IMR-90 (cell line): Measurements from ENCODE around the gene LMLN. TPM values are rescaled to one million over a fixed set of nuclear protein-coding genes. Genes with fewer than 3 reads are reported as not detected.
A peak's percentile ranks its signal among the peaks of the same experiment; 100 is the strongest.

Source experiments
- ATAC-seq: fragments of 200-7000 bp; cut with Tn5 transposase; 2 replicates; pipeline ENCODE4 v1.9.1; 2020; ENCODE audit warnings: low read depth, mild to moderate bottlenecking, moderate library complexity
- BruUV-seq: library from RNA; stranded (reverse); fragments of 400-500 nt; replicated peaks from 2 replicates; lab custom pipeline; 2021; lab: Mats Ljungman, UMichigan
- CTCF ChIA-PET: fragments of 300-600 bp; formaldehyde crosslinking; extraction: SDS; loops from one replicate; lab custom pipeline; 2021; ENCODE audit warnings: antibody characterized with exemption; lab: Yijun Ruan, JAX
- POLR2A ChIA-PET: fragments of 300-600 bp; sonication (Branson Sonifier 250); formaldehyde crosslinking; loops from one replicate; lab custom pipeline; 2022; ENCODE audit warnings: antibody characterized with exemption; ENCODE audit not compliant: unreplicated experiment; lab: Charles Lee
- DNase-seq: peaks from one replicate; pipeline ENCODE4 v3.0.0; 2013
- H2AFZ ChIP-seq: replicated peaks from 2 replicates; pipeline ENCODE3; 2013; ENCODE audit warnings: low read length, mild to moderate bottlenecking; ENCODE audit not compliant: poor library complexity
- H2AK5ac ChIP-seq: 2 replicates; pipeline ENCODE4 v1.6.1; 2013; ENCODE audit warnings: low read depth, low read length, inconsistent platforms
- H2AK9ac ChIP-seq: replicated peaks from 2 replicates; pipeline ENCODE3; 2013; ENCODE audit warnings: mild to moderate bottlenecking, low read depth, low read length, moderate library complexity; ENCODE audit not compliant: poor library complexity
- H2BK120ac ChIP-seq: 2 replicates; pipeline ENCODE4 v1.6.1; 2013; ENCODE audit warnings: low read depth, low read length, inconsistent platforms
- H2BK15ac ChIP-seq: 3 replicates; pipeline ENCODE4 v1.6.1; 2013; ENCODE audit warnings: low read depth, low read length, inconsistent platforms
- H2BK20ac ChIP-seq: 2 replicates; pipeline ENCODE4 v1.6.1; 2013; ENCODE audit warnings: low read depth, mild to moderate bottlenecking, inconsistent platforms, low read length, moderate library complexity
- H2BK5ac ChIP-seq: 2 replicates; pipeline ENCODE4 v1.6.1; 2013; ENCODE audit warnings: mild to moderate bottlenecking, low read depth, low read length, inconsistent platforms; ENCODE audit not compliant: poor library complexity, severe bottlenecking
- H3K14ac ChIP-seq: replicated peaks from 2 replicates; pipeline ENCODE4 v1.6.1; 2013; ENCODE audit warnings: low read depth, low read length, inconsistent platforms
- H3K18ac ChIP-seq: 2 replicates; pipeline ENCODE4 v1.6.1; 2013; ENCODE audit warnings: low read depth, low read length, control low read depth
- H3K23ac ChIP-seq: 2 replicates; pipeline ENCODE4 v1.6.1; 2013; ENCODE audit warnings: low read depth, low read length, inconsistent platforms
- H3K27ac ChIP-seq: 2 replicates; pipeline ENCODE4 v1.5.1; 2013; ENCODE audit warnings: mild to moderate bottlenecking, control low read depth, low read length; ENCODE audit not compliant: insufficient read depth
- H3K27me3 ChIP-seq: 2 replicates; pipeline ENCODE4 v1.6.1; 2013; ENCODE audit warnings: low read length; ENCODE audit not compliant: control insufficient read depth, insufficient read depth
- H3K36me3 ChIP-seq: 2 replicates; pipeline ENCODE4 v1.6.1; 2013; ENCODE audit warnings: low read length, mixed read lengths; ENCODE audit not compliant: control insufficient read depth, insufficient read depth
- H3K4ac ChIP-seq: 2 replicates; pipeline ENCODE4 v1.6.1; 2013; ENCODE audit warnings: low read depth, low read length, inconsistent platforms
- H3K4me1 ChIP-seq: 2 replicates; pipeline ENCODE4 v1.6.1; 2013; ENCODE audit warnings: low read length, mixed read lengths; ENCODE audit not compliant: control insufficient read depth, insufficient read depth
- H3K4me2 ChIP-seq: 2 replicates; pipeline ENCODE4 v1.6.1; 2013; ENCODE audit warnings: low read depth, mild to moderate bottlenecking, control low read depth, low read length, moderate library complexity
- H3K4me3 ChIP-seq: 2 replicates; pipeline ENCODE4 v1.5.1; 2013; ENCODE audit warnings: low read depth, mild to moderate bottlenecking, control low read depth, low read length, moderate library complexity; ENCODE audit not compliant: insufficient read depth
- H3K56ac ChIP-seq: 2 replicates; pipeline ENCODE4 v1.6.1; 2013; ENCODE audit warnings: low read length, inconsistent platforms; ENCODE audit not compliant: insufficient read depth; ENCODE audit errors: extremely low read depth
- H3K79me1 ChIP-seq, 2 experiments: 2 replicates each; pipeline ENCODE4 v1.6.1; 2013; ENCODE audit warnings: low read length in 2 of 2, inconsistent platforms in 1 of 2, low read depth in 1 of 2
- H3K9ac ChIP-seq: 2 replicates; pipeline ENCODE4 v1.6.1; 2013; ENCODE audit warnings: low read depth, low read length, control low read depth
- H3K9me1 ChIP-seq: 2 replicates; pipeline ENCODE4 v1.6.1; 2013; ENCODE audit warnings: low read length, inconsistent platforms; ENCODE audit not compliant: insufficient read depth
- H3K9me3 ChIP-seq: 2 replicates; pipeline ENCODE4 v1.6.1; 2013; ENCODE audit warnings: low read length; ENCODE audit not compliant: control insufficient read depth, insufficient read depth
- H4K20me1 ChIP-seq: 2 replicates; pipeline ENCODE4 v1.6.1; 2013; ENCODE audit warnings: low read length, inconsistent platforms; ENCODE audit not compliant: insufficient read depth
- H4K5ac ChIP-seq: 2 replicates; pipeline ENCODE4 v1.6.1; 2013; ENCODE audit warnings: mild to moderate bottlenecking, low read depth, low read length, control low read depth
- H4K8ac ChIP-seq, 2 experiments: 2 replicates each; pipeline ENCODE4 v1.6.1; 2013; ENCODE audit warnings: low read depth in 2 of 2, low read length in 2 of 2, control low read depth in 1 of 2, inconsistent platforms in 1 of 2
- H4K91ac ChIP-seq: 2 replicates; pipeline ENCODE4 v1.6.1; 2013; ENCODE audit warnings: low read depth, low read length, inconsistent platforms; ENCODE audit not compliant: insufficient read depth
- BHLHE40 ChIP-seq: fragments of 150-350 bp; IDR thresholded peaks from 2 replicates; pipeline ENCODE4 v1.6.1; 2016; ENCODE audit warnings: mild to moderate bottlenecking, low read depth, low read length
- CTCF ChIP-seq: conservative IDR thresholded peaks from 2 replicates; pipeline ENCODE4 v1.5.1; 2012; ENCODE audit warnings: mild to moderate bottlenecking, low read depth, low read length, improper control_type of control experiment
- ELK1 ChIP-seq: fragments of 150-350 bp; IDR thresholded peaks from 2 replicates; pipeline ENCODE4 v1.6.1; 2016; ENCODE audit warnings: low read depth, mild to moderate bottlenecking, low read length, moderate library complexity, borderline replicate concordance
- MAFK ChIP-seq: IDR thresholded peaks from 2 replicates; pipeline ENCODE4 v1.6.1; 2012; ENCODE audit warnings: low read depth, low read length, improper control_type of control experiment
- MXI1 ChIP-seq: IDR thresholded peaks from 2 replicates; pipeline ENCODE4 v1.6.1; 2012; ENCODE audit warnings: low read depth, mild to moderate bottlenecking, low read length, moderate library complexity, borderline replicate concordance
- NFE2L2 ChIP-seq: fragments of 150-350 bp; IDR thresholded peaks from 2 replicates; pipeline ENCODE4 v1.6.1; 2016; ENCODE audit warnings: low read depth, mild to moderate bottlenecking, low read length
- POLR2A ChIP-seq: IDR thresholded peaks from 2 replicates; pipeline ENCODE4 v1.6.1; 2012; ENCODE audit warnings: mild to moderate bottlenecking, low read depth, low read length
- RCOR1 ChIP-seq: IDR thresholded peaks from 2 replicates; pipeline ENCODE4 v1.6.1; 2012; ENCODE audit warnings: mild to moderate bottlenecking, low read length, improper control_type of control experiment; ENCODE audit not compliant: insufficient replicate concordance
- SMC3 ChIP-seq: fragments of 150-350 bp; IDR thresholded peaks from 2 replicates; pipeline ENCODE4 v1.6.1; 2016; ENCODE audit warnings: low read depth, mild to moderate bottlenecking, antibody characterized with exemption, low read length, moderate library complexity
- USF2 ChIP-seq: fragments of 150-350 bp; IDR thresholded peaks from 2 replicates; pipeline ENCODE4 v1.6.1; 2017; ENCODE audit warnings: mild to moderate bottlenecking, antibody characterized with exemption, low read length, low read depth
- WGBS, 2 experiments: methylation state at CpG; one replicate each; pipeline versions ENCODE4 v1.1.5 to v1.1.7; 2013; ENCODE audit warnings: missing lambda C conversion rate in 2 of 2; ENCODE audit not compliant: insufficient read length in 1 of 2; ENCODE audit errors: extremely low coverage in 2 of 2; 5-methylcytosine and 5-hydroxymethylcytosine counted together
- dilution Hi-C: fragments of 300-500 bp; cut with HindIII; formaldehyde crosslinking; loops from one replicate; pipeline ENCODE4 v1.14.3; 2018; ENCODE audit warnings: low sequenced_read_pairs; ENCODE audit not compliant: unreplicated experiment
- in situ Hi-C: fragments of 300-500 bp; cut with MboI; formaldehyde crosslinking; loops from 3 replicates; pipeline ENCODE4 v1.14.3; 2019; ENCODE audit warnings: low sequenced_read_pairs, inconsistent platforms, mixed read lengths
- intact Hi-C: fragments of 100-400 bp; cut with micrococcal nuclease; formaldehyde crosslinking; loops from 2 replicates; pipeline ENCODE4 v1.10.0; 2022
- polyA plus RNA-seq, 3 experiments: library from polyadenylated mRNA; depleted of rRNA; stranded (reverse); fragments of >200 nt; gene quantifications; 2 replicates each; pipeline ENCODE4 v1.2.3, GENCODE V29; 2012; ENCODE audit warnings: low replicate concordance in 1 of 3
- total RNA-seq: library from RNA; depleted of rRNA; stranded (reverse); fragments of >200 nt; gene quantifications from 2 replicates; pipeline ENCODE4 v1.2.3, GENCODE V29; 2012

Gene LMLN
- total and polyA plus RNA-seq, 2 of the 4 experiments (the other 2 are of a cell fraction) = 3.3 to 3.9 TPM

GRCh38 chr3:197936819-197937384, 23.1 kb upstream of the LMLN start:
- H4K20me1 ChIP-seq = no peaks in the 10 kb centered on the region
- no peak overlapping the region for H4K8ac ChIP-seq
- no peak overlapping the region for H3K27ac ChIP-seq
- no peak overlapping the region for H2BK15ac ChIP-seq
- ATAC-seq (no peak), DNase-seq (peak; percentile 39)
- dilution Hi-C loops (no loop called here), intact Hi-C loops (no loop called here), in situ Hi-C loops (no loop called here)
- no peak overlapping the region for H2AFZ ChIP-seq
- no peaks in the 10 kb centered on the region for H3K9me1 ChIP-seq
- no peak overlapping the region for H2AK5ac ChIP-seq
- H2AK9ac ChIP-seq = no peak overlapping the region
- CTCF ChIA-PET = interaction anchor here (1.9 kb wide), 1 partner anchor 31 kb away, joined by 8 read pairs; no protein-coding TSS in a partner anchor
- no peaks in the 10 kb centered on the region for H3K79me1 ChIP-seq
- H3K4me3 ChIP-seq = no peak overlapping the region
- no peak overlapping the region for H4K5ac ChIP-seq
- no peaks in the 10 kb centered on the region for H3K9me3 ChIP-seq
- H2BK20ac ChIP-seq = no peak overlapping the region
- H3K4me2 ChIP-seq = peak overlapping the region; percentile 5
- no peak overlapping the region for H3K14ac ChIP-seq
- 40% methylated on average over 8 of the region's 15 CpGs; no CpG with 5 or more reads in 1 of the 2 experiments for WGBS, 2 experiments
- no TSS peak for BruUV-seq
- POLR2A ChIA-PET = no interaction called here
- no peak overlapping the region for H4K91ac ChIP-seq
- H2BK5ac ChIP-seq = no peak overlapping the region
- no peak overlapping the region for H2BK120ac ChIP-seq
- H3K23ac ChIP-seq = no peak overlapping the region
- no peak overlapping the region for H3K18ac ChIP-seq
- 0 out of 2 replicates have a peak, but pooled peaks cover 2% of the 10 kb centered on the region for H3K36me3 ChIP-seq
- no peak overlapping the region for H3K9ac ChIP-seq
- 0 out of 2 replicates have a peak, but pooled peaks cover 2% of the 10 kb centered on the region for H3K4me1 ChIP-seq
- H3K56ac ChIP-seq = no peak overlapping the region; the same call in 1 of the 2 replicates
- no peaks in the 10 kb centered on the region for H3K27me3 ChIP-seq
- no peak for TF ChIP-seq MAFK
- no peak for TF ChIP-seq MXI1
- TF ChIP-seq USF2 = no peak
- no peak for TF ChIP-seq RCOR1
- TF ChIP-seq CTCF = no peak
- TF ChIP-seq BHLHE40 = no peak
- no peak for TF ChIP-seq ELK1
- no peak for TF ChIP-seq POLR2A
- no peak for TF ChIP-seq NFE2L2
- no peak for TF ChIP-seq SMC3
- no peak overlapping the region for H3K4ac ChIP-seq
